ENCODE measurements around the gene MRPL43. TPM values are rescaled to one million over a fixed set of nuclear protein-coding genes. Genes with fewer than 3 reads are reported as not detected.

Gene MRPL43
- total and polyA plus RNA-seq, 2 donors: 55.0 to 95.1 TPM

DNA sequence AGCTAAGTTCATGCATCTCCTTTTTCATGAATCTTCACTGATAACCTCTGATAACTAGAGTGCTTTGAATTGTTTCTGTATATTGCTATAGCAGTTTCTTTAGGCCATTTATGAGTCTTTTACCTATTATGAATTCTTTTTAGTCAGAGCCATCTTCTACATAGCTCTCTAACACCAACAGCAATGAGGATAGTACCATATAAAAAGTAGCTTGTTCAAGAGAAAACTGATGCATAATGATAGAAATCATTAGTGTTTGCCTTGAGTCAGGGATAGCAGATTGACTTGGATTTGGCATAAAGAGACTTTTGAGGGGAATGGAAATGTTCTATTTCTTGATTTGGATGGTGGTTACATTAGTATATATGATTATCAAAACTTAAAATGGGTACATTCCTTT, 43.8 kb downstream of the MRPL43 start:
- Histone ChIP-seq H3K4me3 (ENCODE audit: low read length in 2 of 2) (no peak overlapping the region), H3K4me1 (ENCODE audit: control insufficient read depth in 2 of 2, insufficient read depth in 2 of 2, low read length in 2 of 2) (no peaks in the 10 kb centered on the region), H3K36me3 (ENCODE audit: control insufficient read depth in 2 of 2, insufficient read depth in 2 of 2, low read length in 1 of 2) (peaks cover 23 to 41% of the 10 kb centered on the region in 2 donors), H3K27ac (ENCODE audit: low read depth in 1 of 2, low read length in 1 of 2) (no peak overlapping the region), H3K9me3 (ENCODE audit: control insufficient read depth in 2 of 2, insufficient read depth in 1 of 2, low read length in 1 of 2) (no peaks in the 10 kb centered on the region), H3K27me3 (ENCODE audit: control insufficient read depth in 2 of 2, insufficient read depth in 1 of 2, low read length in 1 of 2) (no peaks in the 10 kb centered on the region)
- no peak for DNase-seq (ENCODE audit: low read depth in 6 of 9, low spot score in 9 of 9)

DNA sequence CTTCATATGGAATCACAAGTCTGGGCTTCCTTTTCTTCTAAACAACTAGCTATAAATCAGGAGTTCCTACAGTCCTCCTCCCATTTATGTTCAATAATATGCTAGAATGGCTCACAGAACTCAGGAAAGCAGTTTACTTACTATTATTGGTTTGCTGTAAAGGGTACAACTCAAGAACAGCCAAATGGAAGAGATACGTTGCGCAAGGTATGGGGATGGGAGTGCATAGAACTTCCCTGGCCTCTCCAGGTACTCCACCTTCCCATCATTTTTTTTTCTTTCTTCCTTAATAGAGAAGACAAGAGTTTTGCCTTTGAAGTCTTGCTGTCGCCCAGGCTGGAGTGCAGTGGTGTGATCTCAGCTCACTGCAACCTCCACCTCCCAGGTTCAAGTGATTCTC, 45.1 kb downstream of the MRPL43 start:
- no peak for DNase-seq (ENCODE audit: low read depth in 6 of 9, low spot score in 9 of 9)
- H3K4me3 ChIP-seq (ENCODE audit: low read length in 2 of 2): no peak overlapping the region
- 98% methylated on average over 3 of the region's 3 CpGs for WGBS

DNA sequence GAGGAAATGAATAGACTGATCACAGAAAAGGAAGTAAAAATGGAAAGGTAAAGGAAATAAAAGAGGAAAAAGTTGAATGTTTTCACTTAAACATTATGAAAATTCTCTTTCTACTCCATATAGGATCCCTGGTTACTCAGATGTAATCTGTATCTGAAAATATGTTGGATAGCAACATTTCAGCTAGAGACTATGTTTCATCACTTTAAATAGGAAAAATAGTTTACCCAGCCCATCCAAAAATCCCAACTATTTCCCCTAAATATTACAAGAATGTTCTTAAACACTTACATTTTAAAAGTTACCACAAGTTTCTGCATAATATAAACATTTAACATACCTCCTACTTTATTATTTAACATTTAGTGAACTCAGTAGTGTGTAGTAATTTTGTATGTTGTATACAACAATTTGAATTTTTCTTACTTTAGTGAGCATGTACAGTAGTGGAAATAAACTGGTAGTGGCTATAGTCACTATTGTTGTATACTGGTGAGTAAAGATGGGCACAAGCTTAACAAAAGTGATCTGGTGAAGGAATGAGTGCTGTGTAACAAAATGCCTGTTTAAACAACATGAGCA, 47.4 kb downstream of the MRPL43 start:
- no peaks in the 10 kb centered on the region for H3K4me1 ChIP-seq (ENCODE audit: control insufficient read depth in 2 of 2, insufficient read depth in 2 of 2, low read length in 2 of 2)
- no peaks in the 10 kb centered on the region for H3K9me3 ChIP-seq (ENCODE audit: control insufficient read depth in 2 of 2, insufficient read depth in 1 of 2, low read length in 1 of 2)
- no peak overlapping the region for H3K4me3 ChIP-seq (ENCODE audit: low read length in 2 of 2)
- H3K36me3 ChIP-seq (ENCODE audit: control insufficient read depth in 2 of 2, insufficient read depth in 2 of 2, low read length in 1 of 2): peaks cover 28 to 43% of the 10 kb centered on the region in 2 donors
- H3K27me3 ChIP-seq (ENCODE audit: control insufficient read depth in 2 of 2, insufficient read depth in 1 of 2, low read length in 1 of 2): no peaks in the 10 kb centered on the region
- no peak for DNase-seq (ENCODE audit: low read depth in 6 of 9, low spot score in 9 of 9)
- no peak overlapping the region for H3K27ac ChIP-seq (ENCODE audit: low read depth in 1 of 2, low read length in 1 of 2)

More for the DNA sequence above, 45.1 kb downstream of the MRPL43 start:
- Histone ChIP-seq H3K36me3 (ENCODE audit: control insufficient read depth in 2 of 2, insufficient read depth in 2 of 2, low read length in 1 of 2) (peaks cover 21 to 41% of the 10 kb centered on the region in 2 donors), H3K9me3 (ENCODE audit: control insufficient read depth in 2 of 2, insufficient read depth in 1 of 2, low read length in 1 of 2) (no peaks in the 10 kb centered on the region), H3K4me1 (ENCODE audit: control insufficient read depth in 2 of 2, insufficient read depth in 2 of 2, low read length in 2 of 2) (no peaks in the 10 kb centered on the region), H3K27me3 (ENCODE audit: control insufficient read depth in 2 of 2, insufficient read depth in 1 of 2, low read length in 1 of 2) (no peaks in the 10 kb centered on the region), H3K27ac (ENCODE audit: low read depth in 1 of 2, low read length in 1 of 2) (no peak overlapping the region)

Other genes with a start within 250 kb of the MRPL43 start
- 0.09 TPM for gene PAX2, start 241.9 kb downstream of the MRPL43 start, total RNA-seq
- 0.43 TPM for gene PAX2, start 241.9 kb downstream of the MRPL43 start, polyA plus RNA-seq
- gene SLF2, start 74.5 kb downstream of the MRPL43 start, total RNA-seq: 26.3 TPM
- gene SLF2, start 74.5 kb downstream of the MRPL43 start, polyA plus RNA-seq: 23.8 TPM
- 0.24 TPM for gene SEMA4G, start 18.0 kb downstream of the MRPL43 start, total RNA-seq
- gene SEMA4G, start 18.0 kb downstream of the MRPL43 start, polyA plus RNA-seq: 1.2 TPM
- 9.1 TPM for gene TWNK, start within 50 bp of the MRPL43 start, total RNA-seq
- gene TWNK, start within 50 bp of the MRPL43 start, polyA plus RNA-seq: 5.9 TPM
- 9.8 TPM for gene LZTS2, start 12.3 kb upstream of the MRPL43 start, total RNA-seq
- 44.7 TPM for gene LZTS2, start 12.3 kb upstream of the MRPL43 start, polyA plus RNA-seq
- gene PDZD7, start 43.6 kb upstream of the MRPL43 start, total RNA-seq: 0.19 TPM
- 1.4 TPM for gene PDZD7, start 43.6 kb upstream of the MRPL43 start, polyA plus RNA-seq
- gene SFXN3, start 43.7 kb upstream of the MRPL43 start, total RNA-seq: 7.7 TPM
- gene SFXN3, start 43.7 kb upstream of the MRPL43 start, polyA plus RNA-seq: 16.3 TPM
- gene KAZALD1, start 74.5 kb upstream of the MRPL43 start, total RNA-seq: 2.8 TPM
- gene KAZALD1, start 74.5 kb upstream of the MRPL43 start, polyA plus RNA-seq: 2.3 TPM
- 0.05 TPM for gene TLX1, start 143.8 kb upstream of the MRPL43 start, total RNA-seq
- gene TLX1, start 143.8 kb upstream of the MRPL43 start, polyA plus RNA-seq: 0.27 TPM
- not detected for gene LBX1, start 242.0 kb upstream of the MRPL43 start, total RNA-seq
- 0.11 TPM for gene LBX1, start 242.0 kb upstream of the MRPL43 start, polyA plus RNA-seq

Data from thymus (tissue), 11 donors.